ENCODE results near the gene INAFM1. TPM values are rescaled to one million over a fixed set of nuclear protein-coding genes. Genes with fewer than 3 reads are reported as not detected.

Gene INAFM1
- polyA plus RNA-seq, 4 donors, result 5.6 to 11.4 (median 8.9) TPM

DNA sequence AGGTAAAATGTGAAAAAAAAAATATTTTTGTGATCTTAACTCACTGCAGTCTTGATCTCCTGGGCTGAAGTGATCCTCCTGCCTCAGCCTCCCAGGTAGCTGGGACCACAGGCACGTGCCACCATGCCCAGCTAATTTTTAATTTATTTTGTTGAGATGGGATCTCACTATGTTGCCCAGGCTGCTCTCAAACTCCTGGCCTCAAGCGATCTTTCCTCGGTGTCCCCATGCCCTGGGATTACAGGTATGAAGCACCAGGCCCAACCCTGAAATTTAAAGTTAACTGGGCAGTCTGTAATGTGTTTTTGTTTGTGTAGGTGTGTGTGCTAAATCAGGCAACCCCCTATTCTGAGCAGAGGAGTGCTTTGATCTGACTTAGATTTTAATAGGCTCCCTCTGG, 31.6 kb downstream of the INAFM1 start:
- DNase-seq (ENCODE audit: low read depth in 4 of 4, low spot score in 3 of 4), result no peak

GRCh38 chr19:47309038-47309437, 34.4 kb downstream of the INAFM1 start:
- DNase-seq (ENCODE audit: low read depth in 4 of 4, low spot score in 3 of 4), result no peak

- DNase-seq (ENCODE audit: low read depth in 4 of 4, low spot score in 3 of 4), result no peak
Measured at GRCh38 chr19:47309608-47310007, 34.9 kb downstream of the INAFM1 start, which contains the start of gene C5AR1. C5AR1 (plus strand) TSS chr19:47309861; CDS start chr19:47309896, 35 bp downstream.

DNA sequence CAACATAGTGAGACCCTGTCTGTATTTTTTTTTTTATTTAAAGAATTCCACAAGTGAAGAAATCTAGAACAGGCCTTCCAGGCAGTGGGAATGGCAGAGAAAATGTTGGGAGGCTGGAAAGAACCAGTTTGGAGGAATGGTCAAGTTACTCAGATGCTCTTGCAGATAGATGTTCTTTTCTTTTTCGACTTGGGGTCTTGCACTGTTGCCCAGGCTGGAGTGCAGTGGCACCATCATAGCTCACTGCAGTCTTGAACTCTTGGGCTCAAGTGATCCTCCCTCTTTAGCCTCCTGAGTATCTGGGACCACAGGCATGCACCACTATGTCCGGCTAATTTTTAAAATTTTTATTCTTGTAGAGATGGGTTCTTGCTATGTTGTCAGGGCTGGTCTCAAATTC, 35.6 kb downstream of the INAFM1 start:
- DNase-seq (ENCODE audit: low read depth in 4 of 4, low spot score in 3 of 4), result no peak

DNA sequence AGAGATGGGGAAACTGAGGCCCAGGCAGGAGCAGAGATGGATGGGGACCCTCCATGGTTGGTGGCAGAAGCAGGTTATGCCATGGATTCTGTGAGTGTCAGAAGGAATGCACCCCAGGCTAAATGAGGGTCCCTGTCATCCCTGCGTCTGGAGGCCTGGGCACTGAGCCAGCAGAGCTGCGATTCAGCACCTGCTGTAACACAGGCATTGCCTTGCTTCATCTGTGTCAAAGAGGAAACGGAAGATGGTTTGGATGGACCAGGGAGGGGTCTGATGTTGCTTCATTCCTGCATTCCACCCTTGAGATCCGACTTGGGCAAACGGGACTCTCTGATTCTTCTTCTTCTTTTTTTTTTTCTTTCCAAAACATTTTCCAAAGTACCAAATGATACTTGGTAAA, 36.1 kb downstream of the INAFM1 start:
- DNase-seq (ENCODE audit: low read depth in 4 of 4, low spot score in 3 of 4), result no peak

- no peak for DNase-seq (ENCODE audit: low read depth in 4 of 4, low spot score in 3 of 4)
Measured at GRCh38 chr19:47312366-47313006, 37.8 kb downstream of the INAFM1 start.

- no peak for DNase-seq (ENCODE audit: low read depth in 4 of 4, low spot score in 3 of 4)
Measured at GRCh38 chr19:47313754-47314295, 39.1 kb downstream of the INAFM1 start.

- no peak for DNase-seq (ENCODE audit: low read depth in 4 of 4, low spot score in 3 of 4)
Measured at GRCh38 chr19:47315125-47315821, 40.6 kb downstream of the INAFM1 start.

DNA sequence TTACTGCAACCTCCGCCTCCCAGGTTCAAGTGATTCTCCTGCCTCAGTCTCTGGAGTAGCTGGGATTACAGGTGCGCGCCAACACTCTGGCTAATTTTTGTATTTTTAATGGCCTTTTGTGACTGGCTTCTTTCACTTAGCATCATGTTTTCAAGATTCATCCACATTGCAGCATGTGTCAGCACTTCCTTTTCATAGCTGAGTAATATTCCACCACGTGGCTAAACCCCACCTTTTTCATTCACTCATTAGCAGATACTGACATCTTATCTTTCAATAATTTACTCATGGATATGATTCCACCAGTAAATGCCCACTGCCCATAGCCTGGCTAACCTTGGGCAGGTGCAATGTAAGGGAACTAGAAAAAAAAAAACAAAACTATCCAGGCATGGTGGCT, 41.8 kb downstream of the INAFM1 start:
- DNase-seq (ENCODE audit: low read depth in 4 of 4, low spot score in 3 of 4), result no peak

DNA sequence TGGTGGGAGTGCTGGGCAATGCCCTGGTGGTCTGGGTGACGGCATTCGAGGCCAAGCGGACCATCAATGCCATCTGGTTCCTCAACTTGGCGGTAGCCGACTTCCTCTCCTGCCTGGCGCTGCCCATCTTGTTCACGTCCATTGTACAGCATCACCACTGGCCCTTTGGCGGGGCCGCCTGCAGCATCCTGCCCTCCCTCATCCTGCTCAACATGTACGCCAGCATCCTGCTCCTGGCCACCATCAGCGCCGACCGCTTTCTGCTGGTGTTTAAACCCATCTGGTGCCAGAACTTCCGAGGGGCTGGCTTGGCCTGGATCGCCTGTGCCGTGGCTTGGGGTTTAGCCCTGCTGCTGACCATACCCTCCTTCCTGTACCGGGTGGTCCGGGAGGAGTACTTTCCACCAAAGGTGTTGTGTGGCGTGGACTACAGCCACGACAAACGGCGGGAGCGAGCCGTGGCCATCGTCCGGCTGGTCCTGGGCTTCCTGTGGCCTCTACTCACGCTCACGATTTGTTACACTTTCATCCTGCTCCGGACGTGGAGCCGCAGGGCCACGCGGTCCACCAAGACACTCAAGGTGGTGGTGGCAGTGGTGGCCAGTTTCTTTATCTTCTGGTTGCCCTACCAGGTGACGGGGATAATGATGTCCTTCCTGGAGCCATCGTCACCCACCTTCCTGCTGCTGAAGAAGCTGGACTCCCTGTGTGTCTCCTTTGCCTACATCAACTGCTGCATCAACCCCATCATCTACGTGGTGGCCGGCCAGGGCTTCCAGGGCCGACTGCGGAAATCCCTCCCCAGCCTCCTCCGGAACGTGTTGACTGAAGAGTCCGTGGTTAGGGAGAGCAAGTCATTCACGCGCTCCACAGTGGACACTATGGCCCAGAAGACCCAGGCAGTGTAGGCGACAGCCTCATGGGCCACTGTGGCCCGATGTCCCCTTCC, 45.5 kb downstream of the INAFM1 start:
- DNase-seq (ENCODE audit: low read depth in 4 of 4, low spot score in 3 of 4), result no peak

DNA sequence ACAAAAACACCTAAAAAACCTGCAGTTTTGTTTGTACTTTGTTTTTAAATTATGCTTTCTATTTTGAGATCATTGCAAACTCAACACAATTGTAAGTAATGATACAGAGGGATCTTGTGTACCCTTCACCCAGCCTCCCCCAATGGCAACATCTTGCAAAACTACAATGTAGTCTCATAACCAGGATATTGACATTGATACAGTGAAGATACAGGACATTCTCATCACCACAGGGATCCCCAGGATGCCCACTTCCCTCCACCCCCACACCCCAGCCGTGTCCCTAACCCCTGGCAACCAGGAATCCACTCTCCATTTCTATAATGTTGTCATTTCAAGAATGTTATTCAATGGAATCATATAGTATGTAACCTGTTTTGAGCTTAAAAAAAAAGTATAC, 46.9 kb downstream of the INAFM1 start:
- no peak for DNase-seq (ENCODE audit: low read depth in 4 of 4, low spot score in 3 of 4)

GRCh38 chr19:47322058-47322457, 47.4 kb downstream of the INAFM1 start:
- no peak for DNase-seq (ENCODE audit: low read depth in 4 of 4, low spot score in 3 of 4)

DNA sequence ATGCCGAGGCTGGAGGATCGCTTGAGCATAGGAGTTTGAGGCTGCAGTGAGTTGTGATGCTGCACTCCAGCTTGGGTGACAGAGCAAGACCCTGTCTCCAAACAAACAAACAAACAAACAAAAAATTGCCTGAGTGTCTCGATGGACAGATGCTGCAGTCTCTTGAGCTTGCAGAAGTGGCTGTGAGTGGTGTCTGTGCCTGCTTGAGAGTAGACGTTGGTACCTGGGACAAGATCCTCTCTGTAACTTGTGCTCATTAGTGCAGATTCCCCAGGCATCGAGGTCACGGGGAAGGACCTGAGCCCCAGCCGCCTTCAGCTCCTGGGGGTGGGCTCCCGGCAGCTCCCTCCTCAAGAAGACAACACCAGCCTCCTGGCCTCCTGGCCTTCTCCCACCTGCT, 48.7 kb downstream of the INAFM1 start:
- no peak for DNase-seq (ENCODE audit: low read depth in 4 of 4, low spot score in 3 of 4)

DNA sequence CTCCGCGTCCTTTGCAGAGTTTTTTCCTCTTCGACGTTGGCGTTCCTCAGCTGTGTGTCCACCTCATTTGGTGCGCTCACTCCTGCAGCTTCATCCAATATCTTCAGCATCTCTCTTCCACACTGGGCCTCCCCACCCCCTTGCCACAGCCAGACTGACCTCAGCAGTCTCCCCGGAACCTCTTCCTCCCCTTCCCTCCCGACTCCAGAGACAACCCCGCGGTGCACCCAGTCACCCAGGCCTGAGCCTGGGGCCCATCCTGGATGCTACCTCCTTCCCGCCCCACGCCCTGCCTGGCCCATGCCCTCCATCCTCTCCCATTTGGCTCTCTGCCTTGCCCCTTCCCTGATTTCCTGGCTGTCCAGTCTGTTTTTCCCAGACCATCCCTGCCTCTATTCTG, 49.2 kb downstream of the INAFM1 start:
- no peak for DNase-seq (ENCODE audit: low read depth in 4 of 4, low spot score in 3 of 4)

DNA sequence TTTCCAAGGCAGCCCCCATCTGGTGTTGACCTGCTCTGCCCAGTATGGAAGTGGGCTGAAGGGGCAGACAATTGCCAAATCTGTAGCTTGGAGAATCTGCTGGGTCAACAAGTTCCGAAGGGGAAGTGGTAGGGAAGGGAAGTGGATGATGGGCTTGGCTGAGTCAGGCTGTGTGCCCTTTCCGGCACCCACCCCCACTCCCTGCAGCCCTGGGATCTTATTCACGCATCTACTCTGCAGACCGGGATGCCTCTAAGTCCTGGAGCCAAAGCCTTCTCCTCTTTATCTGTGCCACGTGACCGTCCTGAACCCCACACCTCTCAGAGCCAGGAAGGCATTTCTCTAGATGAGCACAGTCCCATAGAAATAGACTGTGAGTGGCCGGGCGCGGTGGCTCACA, 49.8 kb downstream of the INAFM1 start:
- DNase-seq (ENCODE audit: low read depth in 4 of 4, low spot score in 3 of 4), result no peak

Other genes starting within 250 kb of the INAFM1 start
- gene TMEM160, start 226.3 kb upstream of the INAFM1 start, polyA plus RNA-seq (ENCODE audit: insufficient read length in 4 of 4), result 10 to 100 TPM in 2 of 4 donors, 1 to 10 TPM in 2; 4.0 to 17.1 (median 10.1) TPM
- 10 to 100 TPM; 29.9 to 42.0 (median 35.5) TPM for gene ZC3H4, start 161.1 kb upstream of the INAFM1 start, polyA plus RNA-seq (ENCODE audit: insufficient read length in 4 of 4)
- 100 to 1,000 TPM; 105 to 132 (median 121) TPM for gene SAE1, start 144.1 kb upstream of the INAFM1 start, polyA plus RNA-seq (ENCODE audit: insufficient read length in 4 of 4)
- 1 to 10 TPM; 1.7 to 3.7 (median 2.6) TPM for gene BBC3, start 43.7 kb upstream of the INAFM1 start, polyA plus RNA-seq (ENCODE audit: insufficient read length in 4 of 4)
- gene CCDC9, start 18.4 kb upstream of the INAFM1 start, polyA plus RNA-seq (ENCODE audit: insufficient read length in 4 of 4), result 10 to 100 TPM; 20.9 to 32.2 (median 23.7) TPM
- 1 to 10 TPM; 3.8 to 8.1 (median 6.7) TPM for gene C5AR1, start 35.0 kb downstream of the INAFM1 start, polyA plus RNA-seq (ENCODE audit: insufficient read length in 4 of 4)
- gene C5AR2, start 57.3 kb downstream of the INAFM1 start, polyA plus RNA-seq (ENCODE audit: insufficient read length in 4 of 4), result under 1 TPM; 0.20 to 0.64 (median 0.34) TPM
- 10 to 100 TPM in 3 of 4 donors, 1 to 10 TPM in 1; 9.8 to 19.8 (median 11.4) TPM for gene DHX34, start 74.4 kb downstream of the INAFM1 start, polyA plus RNA-seq (ENCODE audit: insufficient read length in 4 of 4)
- 10 to 100 TPM; 19.9 to 43.5 (median 28.2) TPM for gene MEIS3, start 144.6 kb downstream of the INAFM1 start, polyA plus RNA-seq (ENCODE audit: insufficient read length in 4 of 4)
- gene SLC8A2, start 197.0 kb downstream of the INAFM1 start, polyA plus RNA-seq (ENCODE audit: insufficient read length in 4 of 4), result under 1 TPM; 0.17 to 0.44 (median 0.29) TPM
- 10 to 100 TPM in 2 of 4 donors, 1 to 10 TPM in 2; 8.8 to 18.5 (median 10.4) TPM for gene KPTN, start 209.3 kb downstream of the INAFM1 start, polyA plus RNA-seq (ENCODE audit: insufficient read length in 4 of 4)
- gene NAPA, start 240.2 kb downstream of the INAFM1 start, polyA plus RNA-seq (ENCODE audit: insufficient read length in 4 of 4), result 100 to 1,000 TPM in 3 of 4 donors, 10 to 100 TPM in 1; 91.6 to 163 (median 154) TPM